Calu3 (cell line): Measurements from ENCODE around the gene CLEC16A. TPM values are rescaled to one million over a fixed set of nuclear protein-coding genes. Genes with fewer than 3 reads are reported as not detected.

Experiments used
- BruUV-seq: library from RNA; stranded (reverse); fragments of 400-500 nt; replicated peaks from 2 replicates; lab custom pipeline; 2021; lab: Mats Ljungman, UMichigan
- CTCF ChIA-PET: fragments of 300-600 bp; sonication (Branson Sonifier 250); formaldehyde crosslinking; loops from one replicate; lab custom pipeline; 2022; ENCODE audit warnings: antibody characterized with exemption; lab: Charles Lee
- DNase-seq: peaks from one replicate; pipeline ENCODE4 v3.0.0; 2022
- H3K27ac Mint-ChIP-seq: one replicate; pipeline ENCODE4 v1.8.0; 2022; ENCODE audit warnings: mixed read lengths; ENCODE audit not compliant: unreplicated experiment
- H3K27me3 Mint-ChIP-seq: one replicate; pipeline ENCODE4 v1.8.0; 2022; ENCODE audit warnings: mixed read lengths; ENCODE audit not compliant: unreplicated experiment
- H3K36me3 Mint-ChIP-seq: one replicate; pipeline ENCODE4 v1.8.0; 2022; ENCODE audit warnings: mild to moderate bottlenecking, moderate library complexity, mixed read lengths; ENCODE audit not compliant: insufficient read depth, unreplicated experiment
- H3K4me1 Mint-ChIP-seq: one replicate; pipeline ENCODE4 v1.8.0; 2022; ENCODE audit warnings: mild to moderate bottlenecking, low read depth, mixed read lengths; ENCODE audit not compliant: unreplicated experiment
- H3K4me3 Mint-ChIP-seq: one replicate; pipeline ENCODE4 v1.8.0; 2022; ENCODE audit warnings: mild to moderate bottlenecking, low read depth, moderate library complexity, mixed read lengths; ENCODE audit not compliant: unreplicated experiment
- H3K9me3 Mint-ChIP-seq: one replicate; pipeline ENCODE4 v1.8.0; 2022; ENCODE audit warnings: low read depth, mixed read lengths; ENCODE audit not compliant: unreplicated experiment
- intact Hi-C: fragments of 100-400 bp; cut with micrococcal nuclease; formaldehyde crosslinking; loops from one replicate; pipeline ENCODE4 v1.10.0; 2022; ENCODE audit not compliant: unreplicated experiment
- total RNA-seq: library from RNA; stranded (reverse); gene quantifications from 2 replicates; pipeline ENCODE4 v1.2.3, GENCODE V29; 2022
- TF ChIP-seq, protein P1 (sequence below): fragments of 200-600 bp; IDR thresholded peaks from one replicate; pipeline ENCODE4 v1.8.0; 2022; ENCODE audit warnings: antibody characterized with exemption; ENCODE audit not compliant: unreplicated experiment

Gene CLEC16A
- total RNA-seq, 1 experiment from 2014 or later, result 33.0 TPM

GRCh38 chr16:11097094-11097786 lies 152.9 kb downstream of the CLEC16A start:
- Mint-ChIP-seq H3K4me1 (peaks cover 45% of the 10 kb centered on the region), H3K36me3 (peaks cover 6% of the 10 kb centered on the region), H3K9me3 (no peaks in the 10 kb centered on the region), H3K27ac (no peak overlapping the region), H3K4me3 (no peak overlapping the region), H3K27me3 (no peaks in the 10 kb centered on the region)
- BruUV-seq, result no TSS peak
- intact Hi-C loops, result no loop called here
- CTCF ChIA-PET, result interaction anchor here (1.3 kb wide), 1 partner anchor 14 kb away, joined by 4 read pairs; no protein-coding TSS in a partner anchor
- TF ChIP-seq, protein P1, sequence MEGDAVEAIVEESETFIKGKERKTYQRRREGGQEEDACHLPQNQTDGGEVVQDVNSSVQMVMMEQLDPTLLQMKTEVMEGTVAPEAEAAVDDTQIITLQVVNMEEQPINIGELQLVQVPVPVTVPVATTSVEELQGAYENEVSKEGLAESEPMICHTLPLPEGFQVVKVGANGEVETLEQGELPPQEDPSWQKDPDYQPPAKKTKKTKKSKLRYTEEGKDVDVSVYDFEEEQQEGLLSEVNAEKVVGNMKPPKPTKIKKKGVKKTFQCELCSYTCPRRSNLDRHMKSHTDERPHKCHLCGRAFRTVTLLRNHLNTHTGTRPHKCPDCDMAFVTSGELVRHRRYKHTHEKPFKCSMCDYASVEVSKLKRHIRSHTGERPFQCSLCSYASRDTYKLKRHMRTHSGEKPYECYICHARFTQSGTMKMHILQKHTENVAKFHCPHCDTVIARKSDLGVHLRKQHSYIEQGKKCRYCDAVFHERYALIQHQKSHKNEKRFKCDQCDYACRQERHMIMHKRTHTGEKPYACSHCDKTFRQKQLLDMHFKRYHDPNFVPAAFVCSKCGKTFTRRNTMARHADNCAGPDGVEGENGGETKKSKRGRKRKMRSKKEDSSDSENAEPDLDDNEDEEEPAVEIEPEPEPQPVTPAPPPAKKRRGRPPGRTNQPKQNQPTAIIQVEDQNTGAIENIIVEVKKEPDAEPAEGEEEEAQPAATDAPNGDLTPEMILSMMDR, result no peak
- DNase-seq, result no peak

GRCh38 chr16:11097787-11098167 lies 153.4 kb downstream of the CLEC16A start:
- H3K4me3 Mint-ChIP-seq, result no peak overlapping the region
- H3K36me3 Mint-ChIP-seq, result peaks cover 2% of the 10 kb centered on the region
- H3K9me3 Mint-ChIP-seq, result no peaks in the 10 kb centered on the region
- BruUV-seq, result no TSS peak
- DNase-seq, result no peak
- TF ChIP-seq, protein P1, result no peak
- H3K4me1 Mint-ChIP-seq, result peaks cover 50% of the 10 kb centered on the region
- intact Hi-C loops, result no loop called here
- no peaks in the 10 kb centered on the region for H3K27me3 Mint-ChIP-seq
- CTCF ChIA-PET, result interaction anchor here (1.3 kb wide), 1 partner anchor 13 kb away, joined by 4 read pairs; no protein-coding TSS in a partner anchor
- no peak overlapping the region for H3K27ac Mint-ChIP-seq

DNA sequence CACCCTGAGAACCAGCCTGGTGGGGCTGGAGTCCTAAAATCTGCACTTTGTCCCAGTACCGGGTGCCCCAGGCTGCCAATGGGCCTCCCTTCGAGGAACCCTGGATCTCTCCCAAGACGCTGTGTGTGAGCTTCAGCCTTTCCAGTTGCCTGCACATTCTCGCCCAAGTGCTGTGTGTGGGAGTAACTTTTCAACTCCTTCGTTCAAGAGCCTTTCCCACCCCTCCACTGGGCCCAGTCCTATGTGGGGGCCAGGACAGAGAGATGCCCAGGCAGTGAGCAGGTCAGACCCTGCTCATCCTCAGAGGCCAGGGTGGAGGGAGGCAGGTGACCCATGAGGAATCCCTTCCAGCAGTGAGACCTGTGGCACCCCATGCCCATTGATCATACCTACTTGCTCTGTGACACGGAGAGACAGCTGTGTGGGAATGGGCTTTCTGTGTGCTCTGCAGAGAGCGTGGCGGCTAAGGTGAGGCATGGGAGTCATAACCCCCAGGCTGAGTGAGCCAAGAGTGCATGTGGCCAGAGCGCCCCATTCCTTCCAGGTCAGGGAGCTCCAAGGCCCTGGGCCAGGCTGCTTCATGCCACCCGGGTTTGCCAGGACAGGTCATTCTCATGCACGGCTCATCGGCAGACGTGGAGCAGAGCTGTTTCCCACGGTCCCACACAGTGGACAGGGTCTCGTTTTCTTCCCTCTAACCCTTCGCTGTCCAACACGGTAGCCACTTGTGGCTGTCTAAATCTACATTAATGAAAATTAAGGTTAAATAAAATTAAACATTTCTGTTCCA lies 154.4 kb downstream of the CLEC16A start:
- Mint-ChIP-seq H3K4me1 (peaks cover 43% of the 10 kb centered on the region), H3K9me3 (no peaks in the 10 kb centered on the region), H3K27me3 (no peaks in the 10 kb centered on the region), H3K4me3 (no peak overlapping the region), H3K36me3 (no peaks in the 10 kb centered on the region), H3K27ac (no peak overlapping the region)
- no TSS peak for BruUV-seq
- intact Hi-C loops, result no loop called here
- no peak for DNase-seq
- TF ChIP-seq, protein P1, result no peak
- CTCF ChIA-PET, result interaction anchor here (1.1 kb wide), 1 partner anchor 127 kb away, joined by 4 read pairs; no protein-coding TSS in a partner anchor

DNA sequence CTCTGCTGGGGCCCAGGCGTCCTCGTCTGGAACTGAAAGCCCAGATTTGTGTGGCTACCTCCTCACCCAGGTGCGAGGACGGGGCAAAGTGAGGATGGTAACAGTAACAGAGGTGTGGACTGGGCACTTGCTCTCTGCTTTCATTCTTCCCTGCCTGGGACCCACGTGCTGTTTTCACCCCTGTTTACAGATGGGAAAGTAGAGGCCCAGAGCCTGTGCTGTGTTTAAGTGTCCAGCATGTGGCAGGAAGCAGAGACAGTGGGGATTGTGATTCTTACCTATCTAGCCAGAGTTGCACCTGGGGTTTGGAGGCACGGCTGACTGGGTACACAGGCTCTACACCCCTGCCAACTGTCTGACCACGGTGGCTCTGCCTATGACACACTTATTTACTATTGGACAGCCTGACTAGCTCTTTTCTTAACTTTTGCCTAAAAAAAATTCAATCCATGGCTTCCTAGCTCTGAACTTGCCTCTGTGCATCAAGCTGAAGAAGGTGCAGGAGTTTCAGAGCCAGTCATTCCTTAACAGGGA lies 155.4 kb downstream of the CLEC16A start:
- no TSS peak for BruUV-seq
- Mint-ChIP-seq H3K4me3 (no peak overlapping the region), H3K36me3 (no peaks in the 10 kb centered on the region), H3K27ac (no peak overlapping the region), H3K4me1 (peaks cover 33% of the 10 kb centered on the region), H3K27me3 (no peaks in the 10 kb centered on the region), H3K9me3 (no peaks in the 10 kb centered on the region)
- intact Hi-C loops, result loop anchor here (10.0 kb wide), 1 partner anchor 155 kb away; the partner anchor contains the start of gene SOCS1
- no peak for DNase-seq
- TF ChIP-seq, protein P1, result no peak
- CTCF ChIA-PET, result interaction anchor here (0.6 to 1.1 kb wide), 2 partner anchors 14 to 128 kb away, joined by 3 to 4 read pairs; no protein-coding TSS in a partner anchor
